Right hindlimb (tissue), 1 donor: ENCODE data around the gene PIEZO1.
A peak's percentile ranks its signal among the peaks of the same experiment; 100 is the strongest.

Experiments
- DNase-seq: peaks from one replicate; pipeline ENCODE4 v3.0.0-alpha.2; 2018

The PIEZO1 gene

DNA sequence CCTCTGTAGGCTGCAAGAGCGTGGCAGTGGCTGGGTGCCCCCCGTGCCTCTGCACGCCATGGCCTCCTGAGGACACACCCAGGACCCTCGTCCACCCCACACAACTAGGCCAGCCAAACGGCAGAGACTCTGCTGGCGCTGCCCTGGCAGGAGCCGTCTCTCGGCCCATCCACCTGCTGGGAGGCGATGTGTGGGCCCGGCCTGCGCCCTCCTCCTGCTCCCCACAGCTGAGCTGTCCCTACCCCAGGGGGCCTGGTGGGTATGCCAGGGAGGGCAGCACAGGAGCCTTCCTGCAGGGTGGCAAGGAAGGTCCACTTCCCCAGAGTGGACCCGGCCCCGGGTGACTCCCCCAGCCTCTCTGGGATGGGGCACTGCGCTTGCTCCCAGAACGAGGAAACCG is 85.8 kb downstream of the PIEZO1 start:
- DNase-seq, result no peak

DNA sequence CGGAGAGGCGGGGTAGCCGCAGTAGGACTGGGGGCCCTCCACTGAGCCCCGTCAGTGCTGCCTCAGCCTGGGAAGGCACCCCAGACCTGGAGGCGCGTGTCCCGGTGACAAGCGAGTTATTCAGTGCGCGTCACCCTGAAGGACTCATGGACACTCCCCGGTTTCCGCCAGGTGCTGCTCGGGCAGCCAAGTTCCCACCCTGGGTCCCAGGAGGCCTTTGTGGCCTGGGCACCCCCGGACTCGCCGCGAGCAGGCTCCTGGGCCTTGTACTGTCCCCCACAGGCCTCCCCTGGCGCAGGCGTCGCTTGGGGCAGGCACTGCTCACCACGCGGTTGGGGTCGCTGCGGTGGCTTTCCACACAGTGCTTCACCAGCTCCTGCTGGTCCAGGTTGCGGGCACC is 86.4 kb downstream of the PIEZO1 start:
- no peak for DNase-seq

DNA sequence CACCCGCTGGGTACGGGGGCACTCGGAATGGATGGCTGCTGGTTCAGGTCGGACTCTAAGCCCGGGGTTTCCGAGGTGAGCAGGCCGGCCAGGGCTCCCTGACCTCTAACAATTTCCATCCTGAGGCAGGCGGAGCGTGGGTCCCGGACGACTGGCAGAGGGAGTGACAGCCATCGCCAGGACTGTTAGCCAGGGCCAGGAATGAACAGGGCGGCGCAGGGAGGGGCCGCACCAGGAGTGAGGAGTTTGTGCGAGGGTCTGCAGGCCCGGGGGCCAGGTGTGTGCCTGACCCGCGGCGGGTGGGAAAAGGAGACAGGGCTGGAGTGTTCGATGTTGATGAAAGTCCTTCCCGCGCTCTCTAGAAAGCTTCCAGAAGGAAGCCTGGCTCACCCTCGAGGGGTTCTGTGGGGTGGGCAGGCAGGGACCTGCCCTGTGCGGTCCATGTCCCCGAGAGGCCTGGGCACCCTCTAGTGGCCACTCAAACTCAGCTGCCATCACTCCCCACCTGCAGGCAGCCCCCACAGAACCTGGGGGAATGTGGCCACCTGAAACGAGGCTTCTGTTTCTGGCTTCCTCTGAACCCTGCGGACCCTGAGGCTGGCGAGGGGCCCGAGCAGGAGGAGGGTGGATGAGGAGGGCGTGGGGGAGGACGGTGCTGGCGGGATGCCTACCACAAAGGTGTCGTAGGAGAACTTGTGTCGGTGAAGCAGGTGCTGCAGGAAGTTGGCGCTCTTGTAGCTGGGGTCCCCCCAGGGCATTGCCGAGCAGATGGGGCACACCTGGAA is 87.0 kb downstream of the PIEZO1 start:
- DNase-seq, result no peak

DNA sequence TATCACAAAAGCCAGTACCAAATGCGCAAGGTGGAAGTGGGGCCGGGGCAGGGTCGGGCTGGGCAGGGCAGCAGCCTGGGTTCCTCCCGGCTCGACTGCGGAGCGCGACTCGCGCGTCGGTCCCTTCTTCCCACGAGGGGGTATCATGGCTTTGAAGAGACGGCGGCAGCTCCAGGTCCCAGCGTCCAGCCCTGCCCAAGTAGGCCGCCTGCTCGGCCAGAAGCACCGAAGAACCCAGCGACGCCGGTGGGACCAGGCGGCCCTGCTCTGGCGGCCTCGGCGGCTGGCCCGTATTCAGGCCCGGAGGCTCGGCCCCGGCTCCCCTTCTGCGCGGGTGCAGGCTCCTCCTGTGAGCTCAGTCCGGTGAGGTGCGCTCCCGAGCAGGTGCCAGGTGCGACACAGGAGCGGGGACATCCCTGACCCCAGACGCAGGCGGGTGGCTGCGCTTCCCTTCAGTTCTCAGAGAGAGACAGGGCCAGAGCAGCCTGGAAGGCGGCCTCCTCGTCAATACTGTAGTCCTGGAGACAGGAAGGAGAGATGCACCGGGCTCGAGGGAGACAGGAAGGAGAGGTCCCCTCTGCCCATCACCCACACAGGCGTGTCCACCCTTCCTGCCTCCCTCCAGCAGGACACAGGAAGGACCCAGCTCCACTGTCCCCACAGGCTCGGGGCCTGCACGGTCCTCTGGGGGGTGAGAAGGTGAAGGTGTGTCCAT is 87.7 kb downstream of the PIEZO1 start:
- no peak for DNase-seq

DNA sequence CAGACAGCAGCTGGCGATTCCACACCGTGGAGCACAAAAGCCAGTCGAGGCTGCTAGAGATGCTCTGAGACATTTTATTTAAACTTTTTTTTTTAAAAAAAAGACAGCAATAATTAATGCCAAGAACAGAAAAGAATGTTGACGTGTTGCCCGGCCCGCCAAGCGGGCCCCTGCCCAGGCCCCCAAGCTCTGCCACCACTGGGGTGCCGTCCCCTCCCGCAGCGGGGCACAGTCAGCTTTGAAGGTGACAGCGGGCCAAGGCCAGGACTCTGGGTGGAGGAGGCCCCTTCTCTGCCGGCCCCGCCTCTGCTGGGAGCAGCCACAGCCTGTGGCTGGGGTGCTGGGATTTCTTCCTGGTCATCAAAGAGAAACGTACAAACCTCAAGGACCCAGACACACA is 88.6 kb downstream of the PIEZO1 start:
- no peak for DNase-seq

DNA sequence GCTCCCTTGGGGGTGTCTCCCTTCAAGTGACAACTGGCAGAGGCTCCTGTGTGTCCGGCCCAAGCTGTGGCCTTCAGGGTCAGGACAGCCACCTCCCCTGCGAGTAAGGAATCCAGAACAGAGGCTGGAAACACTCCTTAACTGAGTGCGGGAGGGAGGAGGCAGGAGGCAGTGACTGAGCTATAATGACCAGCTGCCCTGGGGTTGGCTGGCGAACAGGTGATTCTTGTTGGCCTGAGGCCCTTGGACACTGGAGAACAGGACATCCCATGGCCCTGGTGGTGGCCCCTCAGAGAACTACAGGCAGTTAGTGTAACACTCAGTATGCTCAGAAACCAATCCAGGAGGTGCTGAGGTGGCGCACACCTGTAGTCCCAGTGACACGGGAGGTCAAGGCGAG is 89.3 kb downstream of the PIEZO1 start:
- no peak for DNase-seq

DNA sequence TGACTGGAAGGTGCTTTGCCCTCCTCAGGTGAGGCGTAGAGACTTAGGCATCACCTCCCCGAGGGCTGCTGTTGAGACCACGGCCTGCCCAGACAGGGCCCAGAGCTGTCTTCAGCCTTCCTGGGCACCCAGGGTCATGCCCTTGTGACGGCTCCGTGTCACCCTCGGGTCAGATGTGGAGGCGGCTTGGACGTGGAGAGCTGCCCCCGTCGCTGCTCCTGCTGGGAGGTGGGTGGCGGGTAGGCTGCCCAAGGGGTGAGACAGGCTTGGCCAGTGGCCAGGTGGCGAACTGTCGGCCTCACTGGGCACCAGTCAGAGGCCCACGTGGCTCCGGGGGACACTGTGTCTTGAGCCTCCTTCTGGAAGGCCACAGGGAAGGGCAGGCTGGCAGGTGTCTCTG is 89.8 kb downstream of the PIEZO1 start:
- no peak for DNase-seq

DNA sequence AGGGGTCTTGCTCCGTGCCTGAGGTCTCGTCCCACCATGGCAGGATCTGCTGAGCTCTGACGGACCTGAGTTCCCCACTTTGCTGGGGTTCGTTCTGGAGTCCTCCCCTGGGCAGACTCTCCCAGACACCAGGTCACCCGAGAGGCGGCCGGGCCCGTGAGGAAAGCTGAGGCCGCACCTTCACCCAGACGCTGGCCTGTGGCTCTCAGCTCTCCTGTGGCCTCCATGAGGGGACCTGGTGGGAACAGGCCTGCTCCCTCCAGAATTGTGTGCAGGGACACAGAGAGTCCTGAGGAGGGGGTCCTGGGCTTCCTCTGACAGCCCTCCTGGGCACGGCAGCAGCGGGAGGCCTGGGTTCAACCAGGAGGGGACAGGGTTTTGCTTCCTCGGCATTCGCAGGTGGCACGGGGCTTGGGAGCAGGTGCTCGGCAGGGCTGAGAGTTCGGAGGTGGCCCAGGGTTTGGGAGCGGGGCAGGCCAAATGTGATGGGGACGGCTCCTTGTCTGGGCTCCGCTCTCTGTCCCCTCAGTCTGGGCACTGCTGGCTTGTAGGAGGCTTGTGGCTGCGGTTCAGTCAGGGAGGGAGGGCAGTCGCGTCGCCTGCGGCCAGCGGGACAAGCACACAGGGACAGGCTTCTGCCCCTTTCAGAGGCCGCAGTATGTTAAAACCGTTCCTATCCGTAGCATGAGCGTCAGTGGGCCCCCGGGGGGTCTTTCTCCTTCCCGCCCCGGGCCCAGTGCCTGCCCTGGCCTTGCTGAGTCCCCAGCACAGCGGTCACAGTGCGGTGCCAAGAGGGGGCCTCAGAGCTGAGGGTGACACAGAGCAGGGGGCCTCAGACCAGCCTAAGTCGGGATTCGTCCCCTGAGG is 90.6 kb downstream of the PIEZO1 start:
- no peak for DNase-seq

DNA sequence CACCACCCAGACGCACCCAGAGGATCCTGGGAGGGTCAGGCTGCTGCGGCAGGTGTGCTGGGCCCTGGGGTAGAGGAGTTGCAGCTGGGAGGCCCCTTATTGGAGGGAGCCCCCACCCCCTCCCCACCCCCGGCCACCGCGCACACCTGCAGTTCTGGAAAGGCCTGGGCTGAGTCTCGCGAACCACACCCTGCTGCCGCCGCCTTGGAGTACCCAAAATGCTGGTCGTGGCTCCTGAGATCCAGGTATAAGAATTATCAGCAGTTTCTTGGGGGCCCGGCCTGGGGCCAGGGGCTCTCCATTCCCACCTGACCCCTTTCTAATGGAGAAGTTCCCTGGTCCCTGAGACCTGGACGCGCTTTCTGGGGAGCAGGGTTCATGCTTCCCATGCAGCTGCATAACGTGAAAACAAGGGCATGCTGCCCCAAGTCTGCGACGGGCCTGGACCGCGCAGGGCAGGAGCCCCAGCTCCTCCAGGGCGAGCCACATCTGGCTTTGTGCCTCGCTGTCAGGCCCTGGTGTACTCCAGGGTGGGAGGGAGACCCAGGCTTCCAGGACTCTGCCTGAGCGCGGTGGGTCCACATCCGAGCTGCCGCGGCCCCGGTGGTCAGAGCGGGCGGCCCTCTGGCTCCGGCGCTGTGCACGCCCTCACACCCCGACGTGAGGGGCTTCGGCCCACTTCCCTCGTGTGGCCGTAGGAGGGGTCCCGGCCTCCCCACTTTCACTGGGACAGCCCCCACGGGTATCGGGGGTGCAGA is 91.4 kb downstream of the PIEZO1 start:
- DNase-seq, result no peak

DNA sequence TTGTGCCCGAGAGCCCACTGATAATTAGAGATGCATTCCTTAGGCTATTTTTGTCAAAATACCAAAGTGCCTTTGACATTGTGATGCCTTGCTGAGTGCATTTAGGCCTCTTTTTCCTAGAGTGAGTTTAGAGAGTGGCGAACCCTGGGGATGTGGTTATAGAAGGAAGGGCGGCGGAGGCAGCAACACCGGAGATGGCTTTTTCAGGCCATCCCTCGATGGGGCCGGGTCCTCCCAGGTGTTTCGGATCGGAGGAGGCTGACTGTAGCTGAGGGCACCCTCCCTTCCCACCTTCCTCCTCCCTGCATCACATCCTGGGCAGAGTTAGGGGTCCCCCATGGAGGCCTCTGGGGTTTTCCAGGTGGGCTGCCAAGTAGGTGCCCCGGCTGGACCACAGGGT is 92.2 kb downstream of the PIEZO1 start:
- no peak for DNase-seq

DNA sequence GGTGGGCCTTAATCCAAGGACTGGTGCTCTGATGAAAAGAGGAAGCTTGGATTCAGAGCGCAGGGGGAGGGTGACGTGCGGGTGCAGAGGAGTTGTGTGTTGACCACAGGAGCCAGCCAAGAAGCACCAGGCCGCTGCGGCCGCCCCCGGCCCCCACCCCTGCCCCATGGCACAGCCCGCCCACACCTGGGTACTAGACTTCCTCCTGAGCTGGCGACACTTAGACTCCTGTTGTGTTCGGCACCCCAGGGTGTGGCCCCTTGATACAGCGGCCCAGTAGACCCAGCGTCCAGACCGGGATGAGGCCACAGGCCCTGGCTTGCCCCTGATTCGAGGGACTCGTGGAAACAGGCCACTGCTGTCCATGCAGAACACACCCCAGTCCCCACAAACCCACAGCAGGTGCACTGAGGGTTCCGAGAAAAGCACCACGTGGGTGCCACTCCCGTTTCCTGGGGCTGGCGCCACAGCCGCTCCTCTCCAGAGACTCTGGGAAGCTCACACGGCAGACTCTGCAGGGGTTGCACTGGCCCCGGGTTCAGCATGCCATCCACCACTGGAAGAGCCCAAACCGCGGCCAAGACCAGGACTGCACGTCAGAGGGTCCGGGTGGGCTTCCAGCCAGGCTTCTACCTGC is 93.0 kb downstream of the PIEZO1 start:
- no peak for DNase-seq

DNA sequence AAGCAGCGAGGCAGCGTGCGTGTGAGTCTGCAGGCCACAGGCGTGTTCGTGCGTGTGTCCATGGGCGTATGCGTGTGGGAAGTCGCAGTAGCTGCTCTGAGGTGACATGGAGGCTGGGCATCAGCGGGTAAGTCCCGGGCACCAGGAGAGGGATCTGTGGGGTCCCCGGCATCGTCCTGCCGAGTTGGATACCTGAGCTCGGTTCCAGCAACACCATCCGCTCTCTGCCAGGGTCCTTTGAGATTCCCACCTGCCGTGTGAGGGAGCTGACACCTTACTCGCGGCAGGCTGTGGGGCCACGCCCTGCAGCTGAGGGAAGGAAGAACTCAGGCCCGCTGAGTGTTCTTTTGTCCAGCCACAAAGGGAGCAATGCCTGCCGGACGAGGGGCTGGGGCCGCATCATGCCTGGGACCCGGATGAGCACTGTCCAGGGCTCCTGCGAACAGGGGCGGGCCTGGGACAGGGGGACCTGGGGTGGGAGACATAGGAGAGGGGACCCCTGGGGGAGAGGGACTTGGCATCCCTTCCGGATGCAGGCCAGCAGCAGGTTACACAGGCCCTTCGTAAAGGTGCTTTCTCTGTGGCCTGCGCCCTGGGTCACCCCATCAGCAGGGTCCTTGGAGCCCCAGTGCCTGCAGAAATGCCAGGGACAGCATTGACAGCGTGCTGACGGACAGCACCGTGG is 93.7 kb downstream of the PIEZO1 start:
- no peak for DNase-seq

DNA sequence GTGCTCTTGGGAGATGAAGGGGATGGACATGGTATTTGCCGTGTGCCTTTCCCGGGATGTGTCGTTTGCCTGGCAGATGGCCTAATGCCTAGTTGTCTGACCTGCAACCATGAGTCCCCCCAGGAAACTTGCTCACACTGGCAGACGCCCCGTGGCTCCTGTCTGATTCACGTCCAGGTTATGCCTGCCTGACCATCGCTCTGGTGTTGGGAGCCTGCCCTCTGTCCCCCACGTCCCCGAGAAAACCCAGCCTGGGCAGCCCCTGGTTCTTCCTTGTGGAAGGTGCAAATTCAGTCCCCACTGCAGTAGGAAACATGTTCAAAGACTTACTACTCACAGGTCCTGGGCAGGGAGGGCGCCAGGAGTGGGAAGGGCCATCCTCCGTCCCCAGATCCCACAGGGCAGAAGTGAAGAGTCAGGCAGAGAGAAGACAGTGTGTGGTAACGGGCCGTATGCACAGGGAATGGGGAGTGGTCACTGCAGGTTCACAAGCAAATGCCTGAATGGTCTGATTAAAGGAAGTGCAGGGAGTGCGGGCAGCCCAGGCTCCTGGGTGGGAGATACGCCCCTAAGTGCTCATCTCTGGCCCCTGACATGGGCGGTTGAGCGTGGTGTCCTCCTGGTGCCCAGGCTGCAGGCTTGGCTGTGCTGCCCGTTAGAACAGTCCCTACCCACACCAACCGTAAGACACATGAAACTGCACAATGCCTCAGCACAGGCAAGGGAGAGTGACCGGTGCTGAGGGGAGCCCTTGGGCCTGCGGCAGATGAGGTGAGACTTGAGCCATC is 94.5 kb downstream of the PIEZO1 start:
- DNase-seq, result no peak

DNA sequence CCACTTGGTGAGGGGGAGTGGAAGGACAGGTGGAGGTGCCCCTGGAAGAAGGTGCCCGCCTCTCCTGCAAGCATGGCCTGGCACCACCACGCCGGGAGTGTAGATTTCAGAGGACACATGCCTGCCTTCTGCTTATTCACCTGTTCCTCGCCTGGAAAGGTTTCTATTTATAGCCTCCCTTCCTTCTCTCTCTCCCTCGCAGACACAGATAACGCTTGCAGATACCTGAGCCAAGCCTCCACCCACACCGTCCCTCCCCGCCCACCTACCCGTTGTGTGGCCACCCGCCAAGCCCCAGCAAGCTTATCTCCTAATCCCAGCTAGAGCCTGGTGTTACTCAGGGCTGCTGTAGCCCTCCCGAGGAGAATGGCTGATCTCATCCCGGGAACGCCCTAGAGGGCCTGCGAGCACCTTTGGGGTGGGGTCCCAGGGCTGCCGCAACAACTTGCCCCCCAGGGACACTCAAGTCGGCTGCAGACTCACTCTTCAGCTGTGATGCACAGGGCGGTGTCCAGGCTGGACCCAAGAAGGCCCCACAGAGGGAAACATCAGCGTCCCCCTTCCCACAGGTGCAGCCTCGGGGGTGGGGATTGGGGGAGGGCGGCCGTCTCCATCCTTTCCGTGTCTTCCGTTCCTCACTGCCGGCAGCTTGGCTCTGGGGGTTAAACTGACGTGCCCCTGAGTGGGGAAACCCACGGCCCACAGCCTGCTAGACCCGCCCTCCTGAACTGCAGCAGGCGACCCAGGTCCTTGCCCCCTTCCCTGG is 96.8 kb downstream of the PIEZO1 start:
- DNase-seq, result no peak

DNA sequence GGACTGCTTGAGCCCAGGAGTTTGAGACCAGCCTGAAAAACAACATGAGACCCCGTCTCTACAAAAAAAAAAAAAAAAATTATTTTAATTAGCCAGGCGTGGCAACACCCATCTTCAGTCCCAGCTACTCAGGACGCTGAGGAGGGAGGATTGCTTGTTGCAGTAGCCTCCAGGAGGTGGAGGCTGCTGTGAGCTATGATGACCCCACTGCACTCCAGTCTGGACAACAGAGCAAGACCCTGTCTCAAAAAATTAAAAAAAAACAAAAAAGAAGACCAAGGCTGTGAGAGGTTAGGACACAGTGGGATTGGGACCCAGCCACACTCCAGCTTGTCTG is 97.4 kb downstream of the PIEZO1 start:
- DNase-seq, result no peak

DNA sequence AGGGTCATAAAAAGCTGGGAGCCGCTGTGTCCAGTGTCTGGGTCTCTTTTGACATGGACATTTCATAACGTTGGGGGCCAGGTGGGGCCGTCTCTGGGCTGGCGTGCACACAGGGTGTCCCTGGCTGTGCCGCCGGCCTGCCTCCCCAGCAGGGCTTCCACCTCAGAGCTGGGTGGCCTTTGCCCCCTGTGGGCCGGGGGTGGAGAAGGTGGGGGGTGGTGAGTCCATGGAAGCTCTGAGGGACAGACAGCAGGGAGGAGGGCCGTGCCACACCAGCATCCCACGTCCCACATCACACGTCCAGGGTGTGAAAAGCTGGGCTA is 97.8 kb downstream of the PIEZO1 start:
- no peak for DNase-seq

DNA sequence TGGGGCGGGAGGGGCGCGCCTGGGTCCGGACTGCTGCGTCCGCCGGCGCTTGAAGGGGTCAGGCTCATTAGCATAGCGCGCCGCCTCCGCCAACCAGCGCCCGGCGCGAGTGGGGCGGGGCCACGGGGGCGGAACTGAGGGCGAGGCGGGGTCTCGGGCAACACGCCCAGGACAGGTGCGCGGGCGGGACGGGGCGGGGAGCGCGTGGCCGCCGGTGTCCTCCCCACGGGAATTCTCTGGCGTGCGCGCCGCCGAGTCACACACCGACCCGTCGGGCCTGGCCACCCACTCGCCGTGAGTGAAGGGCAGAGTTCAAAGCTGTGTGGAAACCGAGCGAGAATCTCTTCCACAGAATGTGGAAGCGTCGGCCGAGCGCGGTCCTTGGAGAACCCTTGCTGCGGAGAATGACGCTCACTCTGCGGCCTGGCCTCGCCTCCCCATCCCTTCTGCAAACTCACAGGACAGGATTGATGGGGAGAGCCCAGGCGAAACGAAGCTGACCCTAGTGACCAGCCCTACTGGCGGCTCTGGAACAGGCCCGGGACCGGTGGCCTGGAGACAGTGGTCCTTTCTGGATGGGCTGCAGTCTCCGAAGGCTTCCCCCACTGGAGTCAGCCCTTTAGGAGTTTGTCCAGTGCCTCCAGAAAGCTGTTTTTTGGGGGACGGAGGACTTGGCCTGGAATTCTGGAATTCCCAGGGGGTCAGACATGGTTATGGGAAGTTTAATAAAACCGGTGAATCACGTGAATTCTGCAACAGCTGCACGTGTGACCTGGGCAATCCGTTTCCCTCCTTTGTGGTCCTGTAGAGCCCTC is 98.4 kb downstream of the PIEZO1 start, which contains the start of gene SNAI3:
TSS of gene SNAI3 (minus strand) at position 69 of the 815 bp plus-strand sequence. CDS start 101 bp downstream, outside the sequence.
- peak; percentile 78 for DNase-seq

DNA sequence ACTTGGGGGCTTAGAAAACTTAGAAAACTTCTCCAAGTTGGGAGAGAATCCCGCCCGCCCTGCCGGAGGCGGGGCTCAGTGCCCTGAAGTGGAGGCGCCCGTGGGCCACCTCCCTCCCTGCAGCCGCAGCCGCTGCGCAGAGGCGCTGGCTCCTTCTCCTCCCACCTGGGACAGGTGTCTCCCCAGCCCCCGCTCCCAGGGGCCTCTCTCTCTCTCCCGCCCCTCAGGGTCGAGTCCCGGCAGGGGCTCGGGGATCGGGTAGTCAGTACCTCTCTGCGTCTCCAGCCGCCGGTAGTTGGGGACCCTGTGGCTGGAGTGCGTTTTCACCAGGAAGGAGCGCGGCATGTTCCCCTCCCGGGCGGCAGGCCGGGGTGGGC is 99.0 kb downstream of the PIEZO1 start:
- no peak for DNase-seq
